ENCODE results near the gene ZNF536. TPM values are rescaled to one million over a fixed set of nuclear protein-coding genes. Genes with fewer than 3 reads are reported as not detected.
"Not testable (repeated sequence)": the region's sequence is repeated elsewhere in the genome, so short reads cannot be mapped to it uniquely, and the experiment has no call there.

Gene ZNF536
- total and polyA plus RNA-seq, 10 of the 15 experiments (the other 5 are each of a cell fraction or from before 2014, with no cell fraction given), result not detected

DNA sequence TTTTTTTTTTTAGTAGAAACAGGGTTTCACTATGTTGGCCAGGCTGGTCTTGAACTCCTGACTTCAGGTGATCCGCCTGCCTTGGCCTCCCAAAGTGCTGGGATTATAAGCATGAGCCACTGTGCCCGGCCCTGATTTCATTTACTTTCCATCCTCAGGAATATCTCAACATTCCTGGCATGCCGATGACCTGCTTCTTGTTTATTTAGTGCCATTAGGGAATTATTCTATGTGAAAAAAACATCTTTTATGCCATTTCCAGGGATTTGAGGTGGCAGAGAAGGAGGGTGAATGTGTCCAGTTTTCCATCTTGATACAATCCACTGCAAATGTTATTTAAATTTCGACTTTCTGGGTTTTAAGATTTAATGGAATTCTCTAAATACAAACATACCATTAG is 45.0 kb downstream of the ZNF536 start:
- H3K4me3 ChIP-seq; H3K27me3 ChIP-seq (replicated peaks in 1 of 2; ENCODE audit: control insufficient read depth in 2 of 2, insufficient read depth in 2 of 2, low read length in 1 of 2); H3K4me1 ChIP-seq (ENCODE audit: control insufficient read depth, insufficient read depth, low read length); H3K79me2 ChIP-seq (ENCODE audit: control insufficient read depth, insufficient read depth, low read length); H3K9me3 ChIP-seq (replicated peaks; ENCODE audit: control insufficient read depth, insufficient read depth, low read length); intact Hi-C loops (cut with micrococcal nuclease; ENCODE audit: unreplicated experiment); BruUV-seq (replicated peaks); RAD21 ChIA-PET (ENCODE audit: unreplicated experiment); H3K36me3 ChIP-seq (ENCODE audit: control insufficient read depth in 2 of 2, insufficient read depth in 2 of 2, low read length in 1 of 2); POLR2A ChIA-PET; H2AFZ ChIP-seq (ENCODE audit: control insufficient read depth, low read depth, low read length); H3K27ac ChIP-seq (ENCODE audit: control insufficient read depth, insufficient read depth); H4K20me1 ChIP-seq (ENCODE audit: control insufficient read depth, insufficient read depth); ATAC-seq; SMC1A ChIA-PET (ENCODE audit: uncharacterized antibody, unreplicated experiment); H3K9ac ChIP-seq (ENCODE audit: control insufficient read depth, insufficient read depth, low read length); DNase-seq (ENCODE audit: low read depth, low spot score); H3K4me2 ChIP-seq (ENCODE audit: control insufficient read depth, insufficient read depth); in situ Hi-C loops (cut with MboI); FAIRE-seq; CTCF ChIA-PET: not testable (repeated sequence)
- WGBS (ENCODE audit: insufficient coverage, insufficient replicate concordance, low lambda C conversion rate, missing lambda C conversion rate), result 29% methylated on average over 3 of the region's 4 CpGs

DNA sequence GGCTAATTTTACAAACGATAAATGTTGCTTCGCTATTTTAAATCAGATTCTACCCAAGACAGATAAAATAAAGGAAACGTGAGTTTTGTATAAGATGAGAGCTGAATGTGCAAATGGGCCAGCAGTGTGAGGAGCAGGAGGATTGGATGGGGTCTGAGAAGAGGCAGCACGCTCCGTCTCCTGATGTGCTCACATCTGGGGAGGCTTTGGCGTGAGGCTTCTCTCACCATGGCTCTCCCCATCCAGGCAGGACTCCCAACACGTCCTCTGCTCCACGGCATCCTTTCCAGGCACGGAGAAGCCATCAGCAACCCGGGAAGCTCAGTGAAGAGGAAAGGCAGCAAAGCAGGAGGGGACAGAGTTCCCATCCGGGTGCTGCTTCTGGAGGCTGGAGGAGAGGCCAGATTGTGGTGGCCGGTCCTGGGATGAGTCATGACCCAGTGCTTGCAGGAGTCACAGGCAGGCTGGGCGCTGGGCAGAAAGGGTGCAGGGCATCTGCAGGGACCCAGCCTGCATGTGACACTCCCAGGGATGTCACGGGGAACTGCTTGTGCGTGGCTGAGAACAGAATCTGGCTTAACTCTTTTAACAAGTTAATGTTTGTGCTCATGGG is 47.5 kb downstream of the ZNF536 start:
- in situ Hi-C loops (cut with MboI) (no loop called here), intact Hi-C loops (cut with micrococcal nuclease; ENCODE audit: unreplicated experiment) (no loop called here)
- FAIRE-seq, result no peak
- no peak for DNase-seq (ENCODE audit: low read depth, low spot score)
- Histone ChIP-seq H3K9ac (ENCODE audit: control insufficient read depth, insufficient read depth, low read length) (no peak overlapping the region), H4K20me1 (ENCODE audit: control insufficient read depth, insufficient read depth) (no peaks in the 10 kb centered on the region), H3K79me2 (ENCODE audit: control insufficient read depth, insufficient read depth, low read length) (no peaks in the 10 kb centered on the region), H3K36me3 (ENCODE audit: control insufficient read depth in 2 of 2, insufficient read depth in 2 of 2, low read length in 1 of 2) (no peaks in the 10 kb centered on the region), H3K27ac (ENCODE audit: control insufficient read depth, insufficient read depth) (no peak overlapping the region), H3K9me3 (replicated peaks; ENCODE audit: control insufficient read depth, insufficient read depth, low read length) (no peaks in the 10 kb centered on the region), H3K4me2 (ENCODE audit: control insufficient read depth, insufficient read depth) (no peak overlapping the region), H3K27me3 (replicated peaks in 1 of 2; ENCODE audit: control insufficient read depth in 2 of 2, insufficient read depth in 2 of 2, low read length in 1 of 2) (no peaks in the 10 kb centered on the region), H3K4me1 (ENCODE audit: control insufficient read depth, insufficient read depth, low read length) (no peaks in the 10 kb centered on the region), H2AFZ (ENCODE audit: control insufficient read depth, low read depth, low read length) (no peak overlapping the region), H3K4me3 (no peak overlapping the region)
- no peak for ATAC-seq
- BruUV-seq (replicated peaks), result no TSS peak
- SMC1A ChIA-PET (ENCODE audit: uncharacterized antibody, unreplicated experiment), result no interaction called here
- RAD21 ChIA-PET (ENCODE audit: unreplicated experiment), result no interaction called here
- CTCF ChIA-PET, result no interaction called here
- TF ChIP-seq, protein P1, sequence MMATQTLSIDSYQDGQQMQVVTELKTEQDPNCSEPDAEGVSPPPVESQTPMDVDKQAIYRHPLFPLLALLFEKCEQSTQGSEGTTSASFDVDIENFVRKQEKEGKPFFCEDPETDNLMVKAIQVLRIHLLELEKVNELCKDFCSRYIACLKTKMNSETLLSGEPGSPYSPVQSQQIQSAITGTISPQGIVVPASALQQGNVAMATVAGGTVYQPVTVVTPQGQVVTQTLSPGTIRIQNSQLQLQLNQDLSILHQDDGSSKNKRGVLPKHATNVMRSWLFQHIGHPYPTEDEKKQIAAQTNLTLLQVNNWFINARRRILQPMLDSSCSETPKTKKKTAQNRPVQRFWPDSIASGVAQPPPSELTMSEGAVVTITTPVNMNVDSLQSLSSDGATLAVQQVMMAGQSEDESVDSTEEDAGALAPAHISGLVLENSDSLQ (IDR thresholded peaks at IDR 0.05), result no peak
- TF ChIP-seq HDGF (IDR thresholded peaks at IDR 0.05) (no peak), TCF7 (IDR thresholded peaks at IDR 0.05; ENCODE audit: borderline replicate concordance) (no peak), TCF12 (IDR thresholded peaks at IDR 0.05; ENCODE audit: low read depth, low read length) (no peak), ZNF622 (IDR thresholded peaks at IDR 0.05) (no peak), GATAD2B (conservative IDR thresholded peaks at IDR 0.05; ENCODE audit: low read depth) (no peak), CEBPB (IDR thresholded peaks at IDR 0.05; ENCODE audit: borderline replicate concordance in 1 of 2, low read depth in 2 of 2, low read length in 2 of 2) (no peak), SUZ12 (IDR thresholded peaks at IDR 0.05; ENCODE audit: unreplicated experiment) (no peak)
- 27% methylated on average over 15 of the region's 15 CpGs for WGBS (ENCODE audit: insufficient coverage, insufficient replicate concordance, low lambda C conversion rate, missing lambda C conversion rate)
- POLR2A ChIA-PET, result no interaction called here
